ENCODE results near the gene HSCB. TPM values are rescaled to one million over a fixed set of nuclear protein-coding genes. Genes with fewer than 3 reads are reported as not detected.

Gene HSCB
- total and polyA plus RNA-seq, 9 of the 15 experiments (the other 6 are each of a cell fraction or from before 2014, with no cell fraction given): 2.6 to 13.1 (median 8.6) TPM

DNA sequence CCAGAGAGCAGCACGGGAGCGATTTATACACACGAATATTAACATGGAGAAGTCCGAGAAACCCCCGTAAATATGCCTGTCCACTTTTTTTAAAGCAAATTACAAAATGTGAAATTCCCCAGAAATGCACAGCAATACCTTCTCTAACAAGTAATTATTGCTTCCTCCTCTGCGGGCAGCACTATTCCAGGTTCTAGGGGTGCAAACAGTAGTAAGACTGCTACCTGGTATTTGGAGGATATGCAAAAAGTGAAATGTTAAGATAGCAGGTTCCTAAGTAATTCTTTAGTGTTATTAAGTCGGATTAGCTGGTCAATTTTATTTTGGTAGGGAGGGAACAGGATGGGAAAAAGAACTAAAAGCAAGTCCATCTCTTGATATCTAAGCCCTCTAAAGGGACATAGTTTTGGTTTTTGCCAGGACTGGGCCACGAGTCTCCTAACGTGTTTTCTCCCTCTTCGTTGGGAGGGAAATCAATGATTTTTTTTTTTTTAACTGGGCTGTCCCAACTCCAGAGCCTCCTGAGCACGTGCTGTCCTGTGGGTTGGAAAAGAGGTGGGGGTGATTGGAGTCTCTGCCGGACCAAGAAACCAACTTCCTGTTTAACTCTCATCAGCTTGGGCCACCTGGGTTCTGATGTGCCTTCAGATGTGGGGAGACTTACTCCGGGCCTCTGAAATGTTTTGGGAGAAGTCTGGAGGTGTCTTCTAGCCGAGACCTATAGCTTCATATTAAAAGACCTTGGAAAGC is 60.2 kb downstream of the HSCB start (continued):
- TF ChIP-seq, protein P1, sequence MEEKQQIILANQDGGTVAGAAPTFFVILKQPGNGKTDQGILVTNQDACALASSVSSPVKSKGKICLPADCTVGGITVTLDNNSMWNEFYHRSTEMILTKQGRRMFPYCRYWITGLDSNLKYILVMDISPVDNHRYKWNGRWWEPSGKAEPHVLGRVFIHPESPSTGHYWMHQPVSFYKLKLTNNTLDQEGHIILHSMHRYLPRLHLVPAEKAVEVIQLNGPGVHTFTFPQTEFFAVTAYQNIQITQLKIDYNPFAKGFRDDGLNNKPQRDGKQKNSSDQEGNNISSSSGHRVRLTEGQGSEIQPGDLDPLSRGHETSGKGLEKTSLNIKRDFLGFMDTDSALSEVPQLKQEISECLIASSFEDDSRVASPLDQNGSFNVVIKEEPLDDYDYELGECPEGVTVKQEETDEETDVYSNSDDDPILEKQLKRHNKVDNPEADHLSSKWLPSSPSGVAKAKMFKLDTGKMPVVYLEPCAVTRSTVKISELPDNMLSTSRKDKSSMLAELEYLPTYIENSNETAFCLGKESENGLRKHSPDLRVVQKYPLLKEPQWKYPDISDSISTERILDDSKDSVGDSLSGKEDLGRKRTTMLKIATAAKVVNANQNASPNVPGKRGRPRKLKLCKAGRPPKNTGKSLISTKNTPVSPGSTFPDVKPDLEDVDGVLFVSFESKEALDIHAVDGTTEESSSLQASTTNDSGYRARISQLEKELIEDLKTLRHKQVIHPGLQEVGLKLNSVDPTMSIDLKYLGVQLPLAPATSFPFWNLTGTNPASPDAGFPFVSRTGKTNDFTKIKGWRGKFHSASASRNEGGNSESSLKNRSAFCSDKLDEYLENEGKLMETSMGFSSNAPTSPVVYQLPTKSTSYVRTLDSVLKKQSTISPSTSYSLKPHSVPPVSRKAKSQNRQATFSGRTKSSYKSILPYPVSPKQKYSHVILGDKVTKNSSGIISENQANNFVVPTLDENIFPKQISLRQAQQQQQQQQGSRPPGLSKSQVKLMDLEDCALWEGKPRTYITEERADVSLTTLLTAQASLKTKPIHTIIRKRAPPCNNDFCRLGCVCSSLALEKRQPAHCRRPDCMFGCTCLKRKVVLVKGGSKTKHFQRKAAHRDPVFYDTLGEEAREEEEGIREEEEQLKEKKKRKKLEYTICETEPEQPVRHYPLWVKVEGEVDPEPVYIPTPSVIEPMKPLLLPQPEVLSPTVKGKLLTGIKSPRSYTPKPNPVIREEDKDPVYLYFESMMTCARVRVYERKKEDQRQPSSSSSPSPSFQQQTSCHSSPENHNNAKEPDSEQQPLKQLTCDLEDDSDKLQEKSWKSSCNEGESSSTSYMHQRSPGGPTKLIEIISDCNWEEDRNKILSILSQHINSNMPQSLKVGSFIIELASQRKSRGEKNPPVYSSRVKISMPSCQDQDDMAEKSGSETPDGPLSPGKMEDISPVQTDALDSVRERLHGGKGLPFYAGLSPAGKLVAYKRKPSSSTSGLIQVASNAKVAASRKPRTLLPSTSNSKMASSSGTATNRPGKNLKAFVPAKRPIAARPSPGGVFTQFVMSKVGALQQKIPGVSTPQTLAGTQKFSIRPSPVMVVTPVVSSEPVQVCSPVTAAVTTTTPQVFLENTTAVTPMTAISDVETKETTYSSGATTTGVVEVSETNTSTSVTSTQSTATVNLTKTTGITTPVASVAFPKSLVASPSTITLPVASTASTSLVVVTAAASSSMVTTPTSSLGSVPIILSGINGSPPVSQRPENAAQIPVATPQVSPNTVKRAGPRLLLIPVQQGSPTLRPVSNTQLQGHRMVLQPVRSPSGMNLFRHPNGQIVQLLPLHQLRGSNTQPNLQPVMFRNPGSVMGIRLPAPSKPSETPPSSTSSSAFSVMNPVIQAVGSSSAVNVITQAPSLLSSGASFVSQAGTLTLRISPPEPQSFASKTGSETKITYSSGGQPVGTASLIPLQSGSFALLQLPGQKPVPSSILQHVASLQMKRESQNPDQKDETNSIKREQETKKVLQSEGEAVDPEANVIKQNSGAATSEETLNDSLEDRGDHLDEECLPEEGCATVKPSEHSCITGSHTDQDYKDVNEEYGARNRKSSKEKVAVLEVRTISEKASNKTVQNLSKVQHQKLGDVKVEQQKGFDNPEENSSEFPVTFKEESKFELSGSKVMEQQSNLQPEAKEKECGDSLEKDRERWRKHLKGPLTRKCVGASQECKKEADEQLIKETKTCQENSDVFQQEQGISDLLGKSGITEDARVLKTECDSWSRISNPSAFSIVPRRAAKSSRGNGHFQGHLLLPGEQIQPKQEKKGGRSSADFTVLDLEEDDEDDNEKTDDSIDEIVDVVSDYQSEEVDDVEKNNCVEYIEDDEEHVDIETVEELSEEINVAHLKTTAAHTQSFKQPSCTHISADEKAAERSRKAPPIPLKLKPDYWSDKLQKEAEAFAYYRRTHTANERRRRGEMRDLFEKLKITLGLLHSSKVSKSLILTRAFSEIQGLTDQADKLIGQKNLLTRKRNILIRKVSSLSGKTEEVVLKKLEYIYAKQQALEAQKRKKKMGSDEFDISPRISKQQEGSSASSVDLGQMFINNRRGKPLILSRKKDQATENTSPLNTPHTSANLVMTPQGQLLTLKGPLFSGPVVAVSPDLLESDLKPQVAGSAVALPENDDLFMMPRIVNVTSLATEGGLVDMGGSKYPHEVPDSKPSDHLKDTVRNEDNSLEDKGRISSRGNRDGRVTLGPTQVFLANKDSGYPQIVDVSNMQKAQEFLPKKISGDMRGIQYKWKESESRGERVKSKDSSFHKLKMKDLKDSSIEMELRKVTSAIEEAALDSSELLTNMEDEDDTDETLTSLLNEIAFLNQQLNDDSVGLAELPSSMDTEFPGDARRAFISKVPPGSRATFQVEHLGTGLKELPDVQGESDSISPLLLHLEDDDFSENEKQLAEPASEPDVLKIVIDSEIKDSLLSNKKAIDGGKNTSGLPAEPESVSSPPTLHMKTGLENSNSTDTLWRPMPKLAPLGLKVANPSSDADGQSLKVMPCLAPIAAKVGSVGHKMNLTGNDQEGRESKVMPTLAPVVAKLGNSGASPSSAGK (IDR thresholded peaks at IDR 0.05): peak; percentile 74
- TF ChIP-seq, protein P2, sequence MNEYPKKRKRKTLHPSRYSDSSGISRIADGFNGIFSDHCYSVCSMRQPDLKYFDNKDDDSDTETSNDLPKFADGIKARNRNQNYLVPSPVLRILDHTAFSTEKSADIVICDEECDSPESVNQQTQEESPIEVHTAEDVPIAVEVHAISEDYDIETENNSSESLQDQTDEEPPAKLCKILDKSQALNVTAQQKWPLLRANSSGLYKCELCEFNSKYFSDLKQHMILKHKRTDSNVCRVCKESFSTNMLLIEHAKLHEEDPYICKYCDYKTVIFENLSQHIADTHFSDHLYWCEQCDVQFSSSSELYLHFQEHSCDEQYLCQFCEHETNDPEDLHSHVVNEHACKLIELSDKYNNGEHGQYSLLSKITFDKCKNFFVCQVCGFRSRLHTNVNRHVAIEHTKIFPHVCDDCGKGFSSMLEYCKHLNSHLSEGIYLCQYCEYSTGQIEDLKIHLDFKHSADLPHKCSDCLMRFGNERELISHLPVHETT (CRISPR knock-in tag; conservative IDR thresholded peaks at IDR 0.05 in 1 of 2, IDR thresholded peaks at IDR 0.05 in 1 of 2): 0 out of 4 replicates have a peak, but pooled peaks of 1 of the 2 experiments have one; percentile 2
- peak; percentile 76 for TF ChIP-seq ZNF384 (IDR thresholded peaks at IDR 0.05; ENCODE audit: low read depth, low read length)
- no peak for TF ChIP-seq KDM5B (IDR thresholded peaks at IDR 0.05; ENCODE audit: insufficient replicate concordance, low read depth, low read length)
- peak; percentile 38; the same call in 1 of the 2 replicates for TF ChIP-seq CXXC5 (CRISPR knock-in tag; IDR thresholded peaks at IDR 0.05)
- 0 out of 4 replicates have a peak, but pooled peaks of 1 of the 2 experiments have one; percentile 27 for TF ChIP-seq FOXK2 (conservative IDR thresholded peaks at IDR 0.05 in 1 of 2, IDR thresholded peaks at IDR 0.05 in 1 of 2; ENCODE audit: low read depth in 2 of 2)
- no peak for TF ChIP-seq CBFB (CRISPR knock-in tag; IDR thresholded peaks at IDR 0.05)
- TF ChIP-seq EP400 (IDR thresholded peaks at IDR 0.05): peak; percentile 67; the same call in 1 of the 2 replicates

Measured in K562 (cell line).